Measurements from ENCODE around the gene SP3.

SP3 gene

GRCh38 chr2:173959909-173960308 lies 5.3 kb downstream of the SP3 start:
- DNase-seq (ENCODE audit: extremely low spot score): no peak
- ChIA-PET POLR2A (no interaction called here), CTCF (no interaction called here)
- no peak for TF ChIP-seq CTCF (IDR thresholded peaks at IDR 0.05; ENCODE audit: control extremely low read depth, extremely low read depth, low read depth, missing control alignments)

GRCh38 chr2:173959358-173959884 lies 5.8 kb downstream of the SP3 start:
- TF ChIP-seq CTCF (IDR thresholded peaks at IDR 0.05; ENCODE audit: control extremely low read depth, extremely low read depth, low read depth, missing control alignments): no peak
- DNase-seq (ENCODE audit: extremely low spot score): no peak
- ChIA-PET POLR2A (no interaction called here), CTCF (no interaction called here)

GRCh38 chr2:173958198-173958846 lies 6.9 kb downstream of the SP3 start:
- TF ChIP-seq CTCF (IDR thresholded peaks at IDR 0.05; ENCODE audit: control extremely low read depth, extremely low read depth, low read depth, missing control alignments): no peak
- DNase-seq (ENCODE audit: extremely low spot score): no peak
- POLR2A ChIA-PET: no interaction called here
- CTCF ChIA-PET: interaction anchor here (0.6 to 1.0 kb wide), 2 partner anchors 9 to 23 kb away, joined by 3 read pairs; no protein-coding TSS in a partner anchor

GRCh38 chr2:173957517-173957916 lies 7.7 kb downstream of the SP3 start:
- POLR2A ChIA-PET: no interaction called here
- no peak for TF ChIP-seq CTCF (IDR thresholded peaks at IDR 0.05; ENCODE audit: control extremely low read depth, extremely low read depth, low read depth, missing control alignments)
- CTCF ChIA-PET: interaction anchor here (1.0 kb wide), 1 partner anchor 8 kb away, joined by 3 read pairs; no protein-coding TSS in a partner anchor
- DNase-seq (ENCODE audit: extremely low spot score): no peak

GRCh38 chr2:173956454-173956853 lies 8.7 kb downstream of the SP3 start:
- ChIA-PET CTCF (no interaction called here), POLR2A (no interaction called here)
- no peak for DNase-seq (ENCODE audit: extremely low spot score)
- no peak for TF ChIP-seq CTCF (IDR thresholded peaks at IDR 0.05; ENCODE audit: control extremely low read depth, extremely low read depth, low read depth, missing control alignments)

- ChIA-PET CTCF (interaction anchor here (1.4 kb wide), 1 partner anchor 12 kb away, joined by 3 read pairs; no protein-coding TSS in a partner anchor), POLR2A (no interaction called here)
- no peak for DNase-seq (ENCODE audit: extremely low spot score)
- TF ChIP-seq CTCF (IDR thresholded peaks at IDR 0.05; ENCODE audit: control extremely low read depth, extremely low read depth, low read depth, missing control alignments): no peak
Observed at GRCh38 chr2:173955867-173956266, 9.3 kb downstream of the SP3 start.
